DND-41 (cell line): ENCODE results near the gene IFT122.

ENCODE experiments used
- ATAC-seq: fragments of 200-7000 bp; cut with Tn5 transposase; 3 replicates; pipeline ENCODE4 v1.9.1; 2021; ENCODE audit warnings: low read depth; ENCODE audit not compliant: insufficient read depth
- DNase-seq: peaks from one replicate; pipeline ENCODE4 v3.0.0-alpha.2; 2020
- H2AFZ ChIP-seq: 2 replicates; pipeline ENCODE4 v1.6.0; 2012; ENCODE audit warnings: low read depth, low read length
- H3K27ac ChIP-seq: 2 replicates; pipeline ENCODE4 v1.5.1; 2012; ENCODE audit warnings: low read length, inconsistent platforms
- H3K27me3 ChIP-seq: fragments of 200-600 bp; sonication (generic); 2 replicates; pipeline ENCODE4 v1.6.0; 2012; ENCODE audit warnings: low read length, mild to moderate bottlenecking, inconsistent platforms; ENCODE audit not compliant: insufficient read depth, poor library complexity
- H3K36me3 ChIP-seq: 2 replicates; pipeline ENCODE4 v1.5.1; 2012; ENCODE audit warnings: low read length, inconsistent platforms; ENCODE audit not compliant: insufficient read depth
- H3K4me1 ChIP-seq: 2 replicates; pipeline ENCODE4 v1.5.1; 2012; ENCODE audit warnings: mild to moderate bottlenecking, low read length; ENCODE audit not compliant: insufficient read depth
- H3K4me2 ChIP-seq: 2 replicates; pipeline ENCODE4 v1.6.0; 2012; ENCODE audit warnings: mild to moderate bottlenecking, moderate library complexity, low read length, inconsistent platforms; ENCODE audit not compliant: insufficient read depth
- H3K4me3 ChIP-seq, 2 experiments: fragments of 200-600 bp in 1 of 2; shearing (Covaris generic) in 1 of 2; 2 replicates each; pipeline ENCODE4 v1.5.1; 2012 to 2016; ENCODE audit warnings: inconsistent platforms in 2 of 2, low read length in 2 of 2, mild to moderate bottlenecking in 2 of 2, low read depth in 1 of 2, moderate library complexity in 1 of 2
- H3K79me2 ChIP-seq: 2 replicates; pipeline ENCODE4 v1.6.0; 2012; ENCODE audit warnings: low read length, inconsistent platforms; ENCODE audit not compliant: insufficient read depth
- H3K9ac ChIP-seq: 2 replicates; pipeline ENCODE4 v1.6.0; 2012; ENCODE audit warnings: low read depth, mild to moderate bottlenecking, inconsistent platforms, low read length, moderate library complexity
- H3K9me3 ChIP-seq: 2 replicates; pipeline ENCODE4 v1.5.1; 2012; ENCODE audit warnings: low read length, moderate library complexity, mild to moderate bottlenecking, inconsistent platforms; ENCODE audit not compliant: insufficient read depth, severe bottlenecking
- H4K20me1 ChIP-seq: 2 replicates; pipeline ENCODE4 v1.6.0; 2012; ENCODE audit warnings: low read length; ENCODE audit not compliant: insufficient read depth
- EZH2 ChIP-seq: IDR thresholded peaks from 3 replicates; pipeline ENCODE4 v1.6.1; 2012; ENCODE audit warnings: borderline replicate concordance, low read depth, mild to moderate bottlenecking, moderate library complexity, low read length, inconsistent platforms; ENCODE audit not compliant: severe bottlenecking
- TF ChIP-seq, protein P1 (sequence below): IDR thresholded peaks from 2 replicates; pipeline ENCODE4 v1.5.1; 2012; ENCODE audit warnings: borderline replicate concordance, low read length, moderate library complexity, mild to moderate bottlenecking; ENCODE audit not compliant: poor library complexity, severe bottlenecking; ENCODE audit errors: extremely low read depth

Gene IFT122

DNA sequence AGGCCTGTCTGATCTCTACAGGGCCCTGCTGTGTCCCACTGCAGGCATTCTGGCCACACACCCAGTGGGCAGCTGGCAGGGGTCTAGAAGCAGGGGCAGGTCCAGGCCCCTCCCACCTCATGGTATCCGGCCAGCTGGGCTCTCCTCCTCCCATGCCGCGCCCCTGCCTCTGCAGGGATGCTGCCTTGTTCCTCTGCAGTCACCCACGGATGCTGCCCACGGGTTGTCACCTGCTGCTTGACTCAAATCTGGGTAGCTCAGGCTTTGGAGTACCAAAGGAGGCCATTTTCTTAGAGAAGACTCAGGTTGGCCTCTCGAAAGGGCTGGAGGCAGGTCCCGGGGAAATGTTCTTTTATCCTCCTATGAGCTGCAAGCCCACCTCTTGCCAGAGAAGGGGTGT, 36.6 kb upstream of the IFT122 start:
- no peak overlapping the region for H3K9ac ChIP-seq
- H2AFZ ChIP-seq = no peak overlapping the region
- H3K9me3 ChIP-seq = no peaks in the 10 kb centered on the region
- H3K27ac ChIP-seq = no peak overlapping the region
- H4K20me1 ChIP-seq = no peaks in the 10 kb centered on the region; the same call in 1 of the 2 replicates
- no peak for TF ChIP-seq EZH2
- TF ChIP-seq, protein P1, sequence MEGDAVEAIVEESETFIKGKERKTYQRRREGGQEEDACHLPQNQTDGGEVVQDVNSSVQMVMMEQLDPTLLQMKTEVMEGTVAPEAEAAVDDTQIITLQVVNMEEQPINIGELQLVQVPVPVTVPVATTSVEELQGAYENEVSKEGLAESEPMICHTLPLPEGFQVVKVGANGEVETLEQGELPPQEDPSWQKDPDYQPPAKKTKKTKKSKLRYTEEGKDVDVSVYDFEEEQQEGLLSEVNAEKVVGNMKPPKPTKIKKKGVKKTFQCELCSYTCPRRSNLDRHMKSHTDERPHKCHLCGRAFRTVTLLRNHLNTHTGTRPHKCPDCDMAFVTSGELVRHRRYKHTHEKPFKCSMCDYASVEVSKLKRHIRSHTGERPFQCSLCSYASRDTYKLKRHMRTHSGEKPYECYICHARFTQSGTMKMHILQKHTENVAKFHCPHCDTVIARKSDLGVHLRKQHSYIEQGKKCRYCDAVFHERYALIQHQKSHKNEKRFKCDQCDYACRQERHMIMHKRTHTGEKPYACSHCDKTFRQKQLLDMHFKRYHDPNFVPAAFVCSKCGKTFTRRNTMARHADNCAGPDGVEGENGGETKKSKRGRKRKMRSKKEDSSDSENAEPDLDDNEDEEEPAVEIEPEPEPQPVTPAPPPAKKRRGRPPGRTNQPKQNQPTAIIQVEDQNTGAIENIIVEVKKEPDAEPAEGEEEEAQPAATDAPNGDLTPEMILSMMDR = no peak
- no peak for ATAC-seq
- no peak overlapping the region for H3K4me2 ChIP-seq
- H3K36me3 ChIP-seq = no peaks in the 10 kb centered on the region
- H3K27me3 ChIP-seq = no peaks in the 10 kb centered on the region
- no peak for DNase-seq
- H3K79me2 ChIP-seq = peaks cover 8% of the 10 kb centered on the region
- H3K4me1 ChIP-seq = peaks cover 16% of the 10 kb centered on the region
- H3K4me3 ChIP-seq = no peak overlapping the region

DNA sequence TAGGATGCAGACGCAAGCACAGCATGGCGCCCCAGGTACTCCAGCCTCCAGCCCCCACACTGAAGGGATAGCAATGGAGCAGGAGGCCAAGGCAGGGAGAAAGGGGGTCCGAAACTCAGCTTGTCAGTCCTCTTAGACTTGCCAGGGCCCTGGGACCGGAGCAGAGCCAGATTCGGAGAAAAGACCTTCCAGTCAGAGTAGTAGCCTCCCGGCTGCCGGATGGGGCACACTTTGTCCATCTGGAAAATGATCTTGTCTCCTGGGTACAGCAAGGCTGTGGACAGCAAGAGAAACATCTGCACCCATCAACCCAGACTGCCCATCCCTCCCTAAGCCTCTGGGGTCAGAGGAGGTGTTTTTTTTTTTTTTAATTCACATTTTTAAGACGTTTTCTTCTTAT, 35.9 kb upstream of the IFT122 start:
- Histone ChIP-seq H3K36me3 (no peaks in the 10 kb centered on the region), H3K4me2 (no peak overlapping the region), H2AFZ (no peak overlapping the region), H3K9ac (no peak overlapping the region), H3K27me3 (no peaks in the 10 kb centered on the region), H4K20me1 (no peaks in the 10 kb centered on the region), H3K9me3 (no peaks in the 10 kb centered on the region), H3K4me1 (peaks cover 12% of the 10 kb centered on the region), H3K27ac (no peak overlapping the region), H3K79me2 (peaks cover 2% of the 10 kb centered on the region), H3K4me3 (no peak overlapping the region)
- TF ChIP-seq EZH2 = no peak
- TF ChIP-seq, protein P1 = no peak
- no peak for ATAC-seq
- no peak for DNase-seq

DNA sequence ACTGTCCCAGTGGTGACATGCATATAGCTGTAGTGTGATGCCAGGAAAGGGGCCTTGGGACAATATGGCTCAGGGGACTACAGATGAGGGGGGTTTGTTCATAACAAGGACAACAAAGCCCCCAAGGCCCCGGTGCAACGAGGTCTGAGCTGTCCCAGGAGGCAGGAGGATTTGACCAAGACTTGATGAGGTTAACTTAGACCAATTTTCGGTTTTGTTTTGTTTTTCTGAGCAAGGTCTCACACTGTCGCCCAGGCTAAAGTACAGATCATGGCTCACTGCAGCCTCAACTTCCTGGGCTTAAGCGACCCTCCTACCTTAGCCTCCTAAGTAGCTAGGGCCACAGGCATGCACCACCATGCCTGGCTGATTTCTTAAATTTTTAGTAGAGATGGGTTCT, 35.4 kb upstream of the IFT122 start:
- no peak overlapping the region for H3K27ac ChIP-seq
- no peaks in the 10 kb centered on the region for H3K9me3 ChIP-seq
- DNase-seq (no peak), ATAC-seq (no peak)
- no peaks in the 10 kb centered on the region for H3K27me3 ChIP-seq
- no peaks in the 10 kb centered on the region for H4K20me1 ChIP-seq
- TF ChIP-seq EZH2 = no peak
- TF ChIP-seq, protein P1 = no peak
- no peaks in the 10 kb centered on the region for H3K79me2 ChIP-seq
- peaks cover 11% of the 10 kb centered on the region for H3K4me1 ChIP-seq
- H3K4me3 ChIP-seq = no peak overlapping the region
- H2AFZ ChIP-seq = no peak overlapping the region
- no peaks in the 10 kb centered on the region for H3K36me3 ChIP-seq
- no peak overlapping the region for H3K4me2 ChIP-seq
- no peak overlapping the region; the same call in 1 of the 2 replicates for H3K9ac ChIP-seq

DNA sequence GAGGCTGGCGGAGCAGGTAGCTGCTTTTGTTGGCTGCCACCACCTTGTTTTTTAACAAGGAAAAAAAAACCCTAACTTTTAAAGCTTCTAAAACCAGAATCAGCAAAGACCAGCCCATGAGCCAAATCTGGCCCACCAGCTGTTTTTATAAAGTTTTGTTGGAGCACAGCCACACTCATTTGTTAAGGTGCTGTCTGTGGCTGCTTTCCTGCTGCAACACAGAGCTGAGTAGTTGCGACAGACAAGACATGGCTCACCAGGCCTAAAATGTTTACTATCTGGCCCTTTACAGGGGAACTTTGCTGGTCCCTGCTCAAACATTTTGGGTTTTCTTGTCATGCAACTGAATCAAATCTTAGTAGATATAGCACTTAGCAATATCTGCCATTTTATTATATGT, 30.5 kb upstream of the IFT122 start:
- no peaks in the 10 kb centered on the region for H3K79me2 ChIP-seq

More for the DNA sequence above, 30.5 kb upstream of the IFT122 start:
- Histone ChIP-seq H3K4me1 (no peaks in the 10 kb centered on the region), H3K27ac (no peak overlapping the region), H3K36me3 (no peaks in the 10 kb centered on the region), H3K9ac (no peak overlapping the region), H3K4me2 (no peak overlapping the region), H3K27me3 (no peaks in the 10 kb centered on the region), H4K20me1 (no peaks in the 10 kb centered on the region), H2AFZ (no peak overlapping the region; the same call in 1 of the 2 replicates), H3K9me3 (no peaks in the 10 kb centered on the region), H3K4me3 (no peak overlapping the region)
- DNase-seq (no peak), ATAC-seq (no peak)
- TF ChIP-seq, protein P1 = no peak
- TF ChIP-seq EZH2 = no peak
